HCT116 (cell line): Measurements from ENCODE around the gene ZEB2. TPM values are rescaled to one million over a fixed set of nuclear protein-coding genes. Genes with fewer than 3 reads are reported as not detected.

Experiments
- ATAC-seq: fragments of 200-7000 bp; cut with Tn5 transposase; 2 replicates; pipeline ENCODE4 v1.9.1; 2020; ENCODE audit warnings: mild to moderate bottlenecking, moderate library complexity
- BruUV-seq: library from RNA; stranded (reverse); fragments of 400-500 nt; replicated peaks from 2 replicates; lab custom pipeline; 2021; lab: Mats Ljungman, UMichigan
- CTCF ChIA-PET: fragments of 300-600 bp; sonication (Branson Sonifier 250); formaldehyde crosslinking; loops from one replicate; lab custom pipeline; 2021; ENCODE audit warnings: antibody characterized with exemption; lab: Charles Lee
- POLR2A ChIA-PET: fragments of 300-600, 350-600 bp; sonication (Branson Sonifier 250); formaldehyde crosslinking; loops from one replicate; lab custom pipeline; 2021; ENCODE audit warnings: antibody characterized with exemption; lab: Charles Lee
- RAD21 ChIA-PET, 2 experiments: fragments of 300-600 bp; sonication (Branson Sonifier 250); formaldehyde crosslinking; loops; one replicate each; lab custom pipeline; 2023; ENCODE audit warnings: low total read pairs in 2 of 2; ENCODE audit not compliant: uncharacterized antibody in 2 of 2, unreplicated experiment in 2 of 2, low non-redundant PET in 1 of 2; lab: Charles Lee
- DNase-seq: peaks from one replicate; pipeline ENCODE4 v3.0.0-alpha.2; 2010; ENCODE audit warnings: low read depth, low spot score
- H2AFZ ChIP-seq: fragments of 200-600 bp; shearing (Covaris generic), sonication (generic); 2 replicates; pipeline ENCODE4 v1.6.1; 2017; ENCODE audit warnings: low read depth, mixed run types, mixed read lengths, antibody characterized with exemption, low read length; ENCODE audit not compliant: poor library complexity, severe bottlenecking
- H3K27ac ChIP-seq: 2 replicates; pipeline ENCODE4 v1.5.1; 2012; ENCODE audit warnings: low read depth, low read length
- H3K27me3 ChIP-seq: fragments of 200-600 bp; sonication (generic); 2 replicates; pipeline ENCODE4 v1.6.1; 2016; ENCODE audit warnings: mixed run types, low read length, mixed read lengths; ENCODE audit not compliant: insufficient read depth
- H3K36me3 ChIP-seq, 2 experiments: fragments of 200-500 bp in 1 of 2; fragments of 200-600 bp in 1 of 2; sonication (Bioruptor generic) in 1 of 2; sonication (generic) in 1 of 2; 2 replicates each; pipeline versions ENCODE4 v1.5.1 to v1.6.1; 2014 to 2016; ENCODE audit warnings: low read length in 2 of 2, inconsistent platforms in 1 of 2, mixed read lengths in 1 of 2, mixed run types in 1 of 2; ENCODE audit not compliant: insufficient read depth in 2 of 2, control insufficient read depth in 1 of 2
- H3K4me1 ChIP-seq, 2 experiments: fragments of 200-600 bp in 1 of 2; sonication (generic) in 1 of 2; 2 replicates each; pipeline versions ENCODE4 v1.5.1 to v1.6.1; 2012 to 2017; ENCODE audit warnings: low read length in 2 of 2, inconsistent platforms in 1 of 2, mild to moderate bottlenecking in 1 of 2, mixed read lengths in 1 of 2, mixed run types in 1 of 2, moderate library complexity in 1 of 2; ENCODE audit not compliant: insufficient read depth in 2 of 2, control insufficient read depth in 1 of 2
- H3K4me2 ChIP-seq: fragments of 200-600 bp; sonication (generic); 2 replicates; pipeline ENCODE4 v1.6.1; 2017; ENCODE audit warnings: mixed run types, low read length, mixed read lengths
- H3K4me3 ChIP-seq, 2 experiments: fragments of 200-600 bp in 1 of 2; sonication (generic) in 1 of 2; replicated peaks in 1 of 2; 2 replicates each; pipeline ENCODE4 v1.5.1; 2011 to 2016; ENCODE audit warnings: low read length in 2 of 2, control low read depth in 1 of 2, low read depth in 1 of 2, mild to moderate bottlenecking in 1 of 2, mixed read lengths in 1 of 2, mixed run types in 1 of 2
- H3K79me2 ChIP-seq: fragments of 200-600 bp; sonication (generic); 2 replicates; pipeline ENCODE4 v1.6.1; 2017; ENCODE audit warnings: mild to moderate bottlenecking, mixed run types, low read length, moderate library complexity, mixed read lengths; ENCODE audit not compliant: insufficient read depth
- H3K9ac ChIP-seq: fragments of 200-600 bp; sonication (generic); 2 replicates; pipeline ENCODE4 v1.6.1; 2016; ENCODE audit warnings: low read length, mixed read lengths
- H3K9me2 ChIP-seq: fragments of 200-600 bp; sonication (generic), shearing (Covaris generic); 2 replicates; pipeline ENCODE4 v1.6.1; 2017; ENCODE audit warnings: mixed run types, mild to moderate bottlenecking, moderate library complexity; ENCODE audit not compliant: insufficient read depth
- H3K9me3 ChIP-seq, 2 experiments: fragments of 200-500 bp in 1 of 2; fragments of 200-600 bp in 1 of 2; sonication (Bioruptor generic) in 1 of 2; sonication (generic) in 1 of 2; 2 replicates each; pipeline ENCODE4 v1.6.1; 2014 to 2017; ENCODE audit warnings: low read length in 2 of 2, mixed read lengths in 2 of 2, inconsistent platforms in 1 of 2, low read depth in 1 of 2, mild to moderate bottlenecking in 1 of 2, mixed run types in 1 of 2, moderate library complexity in 1 of 2; ENCODE audit not compliant: control insufficient read depth in 1 of 2, insufficient read depth in 1 of 2
- H4K20me1 ChIP-seq: fragments of 200-600 bp; sonication (generic), shearing (Covaris generic); 2 replicates; pipeline ENCODE4 v1.6.1; 2017; ENCODE audit warnings: mixed run types, mild to moderate bottlenecking, moderate library complexity; ENCODE audit not compliant: insufficient read depth
- ATF3 ChIP-seq: IDR thresholded peaks from 2 replicates; pipeline ENCODE4 v1.6.1; 2012
- CEBPB ChIP-seq: IDR thresholded peaks from 2 replicates; pipeline ENCODE4 v1.6.1; 2012; ENCODE audit warnings: low read depth
- CTCF ChIP-seq, 3 experiments: fragments of 200-600 bp in 1 of 3; sonication (generic) in 1 of 3; IDR thresholded peaks in 2 of 3; conservative IDR thresholded peaks in 1 of 3; 2 replicates each; pipeline ENCODE4 v1.5.1; 2012 to 2017; ENCODE audit warnings: low read depth in 2 of 3, low read length in 2 of 3, antibody characterized with exemption in 1 of 3, borderline replicate concordance in 1 of 3, control low read depth in 1 of 3, mild to moderate bottlenecking in 1 of 3, mixed read lengths in 1 of 3, mixed run types in 1 of 3, moderate library complexity in 1 of 3; ENCODE audit not compliant: insufficient read depth in 1 of 3
- EGR1 ChIP-seq: IDR thresholded peaks from 2 replicates; pipeline ENCODE4 v1.6.1; 2012; ENCODE audit warnings: low read depth
- ELF1 ChIP-seq: IDR thresholded peaks from 2 replicates; pipeline ENCODE4 v1.6.1; 2012; ENCODE audit warnings: low read depth, borderline replicate concordance
- EZH2 ChIP-seq: fragments of 200-600 bp; sonication (generic); IDR thresholded peaks from 2 replicates; pipeline ENCODE4 v1.6.1; 2017; ENCODE audit warnings: antibody characterized with exemption, mixed run types
- EZH2phosphoT487 ChIP-seq: fragments of 200-600 bp; IDR thresholded peaks from 2 replicates; pipeline ENCODE4 v1.6.1; 2018; ENCODE audit warnings: antibody characterized with exemption, borderline replicate concordance
- POLR2A ChIP-seq: IDR thresholded peaks from 2 replicates; pipeline ENCODE4 v1.7.0; 2011; ENCODE audit warnings: borderline replicate concordance; ENCODE audit not compliant: insufficient read depth, insufficient read length; ENCODE audit errors: extremely low read depth
- SIN3A ChIP-seq: IDR thresholded peaks from 2 replicates; pipeline ENCODE4 v1.6.1; 2012; ENCODE audit warnings: low read depth
- SP1 ChIP-seq: IDR thresholded peaks from 2 replicates; pipeline ENCODE4 v1.6.1; 2012; ENCODE audit warnings: low read depth
- SRF ChIP-seq: IDR thresholded peaks from 2 replicates; pipeline ENCODE4 v1.6.1; 2012; ENCODE audit warnings: low read depth
- TCF7L2 ChIP-seq: IDR thresholded peaks from 2 replicates; pipeline ENCODE4 v1.7.0; 2011; ENCODE audit warnings: borderline replicate concordance, inconsistent platforms; ENCODE audit not compliant: insufficient read depth, insufficient read length; ENCODE audit errors: extremely low read depth
- YY1 ChIP-seq: IDR thresholded peaks from 2 replicates; pipeline ENCODE4 v1.6.1; 2011; ENCODE audit warnings: low read length, low read depth, moderate library complexity, mild to moderate bottlenecking; ENCODE audit not compliant: insufficient replicate concordance; ENCODE audit errors: extremely low read depth
- ZFX ChIP-seq: fragments of 450-650 bp; IDR thresholded peaks from 2 replicates; pipeline ENCODE4 v1.6.1; 2017
- ZNF274 ChIP-seq: fragments of 200-500 bp; sonication (Bioruptor generic); IDR thresholded peaks from 2 replicates; pipeline ENCODE4 v1.6.1; 2014; ENCODE audit warnings: mild to moderate bottlenecking, low read depth, low read length, inconsistent platforms
- intact Hi-C: fragments of 100-400 bp; cut with micrococcal nuclease; formaldehyde crosslinking; loops from 2 replicates; pipeline ENCODE4 v1.10.0; 2022
- total RNA-seq: library from RNA; stranded (reverse); gene quantifications from one replicate; pipeline ENCODE4 v1.2.1, GENCODE V29; 2021; ENCODE audit not compliant: unreplicated experiment
- TF ChIP-seq, protein P1 (sequence below): IDR thresholded peaks from 2 replicates; pipeline ENCODE4 v1.6.1; 2011; ENCODE audit warnings: mild to moderate bottlenecking, low read length, moderate library complexity; ENCODE audit not compliant: insufficient replicate concordance; ENCODE audit errors: extremely low read depth
- TF ChIP-seq, protein P2 (sequence below): IDR thresholded peaks from 2 replicates; pipeline ENCODE4 v1.6.1; 2012

Gene ZEB2
- total RNA-seq, 1 experiment from 2014 or later = 0.81 TPM

GRCh38 chr2:144434425-144435222, 85.3 kb downstream of the ZEB2 start:
- no peak for ATAC-seq

DNA sequence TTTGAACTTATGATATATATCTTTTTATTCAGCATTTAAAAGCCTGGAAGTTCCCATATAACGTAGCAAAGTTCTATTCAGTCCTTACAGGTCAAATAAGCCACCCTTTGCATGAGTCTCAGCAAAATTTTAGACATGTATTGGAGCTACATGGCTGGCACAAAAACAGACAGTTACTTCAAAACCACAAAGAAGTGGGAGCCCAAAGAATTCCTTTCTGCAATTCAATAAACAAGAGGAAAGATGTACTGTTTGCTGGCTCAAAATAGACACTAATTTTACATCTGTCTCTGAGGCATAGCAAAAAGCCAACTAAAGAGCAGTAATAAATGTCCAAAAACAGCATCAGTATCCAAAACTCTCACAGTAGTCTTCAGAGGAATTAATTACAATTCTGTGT, 87.0 kb downstream of the ZEB2 start:
- no peaks in the 10 kb centered on the region for H3K36me3 ChIP-seq
- no peaks in the 10 kb centered on the region for H3K4me1 ChIP-seq
- ChIA-PET RAD21 (no interaction called here), CTCF (no interaction called here), POLR2A (no interaction called here)
- BruUV-seq = no TSS peak
- no peak overlapping the region for H3K4me3 ChIP-seq
- H3K9me2 ChIP-seq = no peaks in the 10 kb centered on the region
- no peaks in the 10 kb centered on the region for H4K20me1 ChIP-seq
- H3K79me2 ChIP-seq = no peaks in the 10 kb centered on the region
- intact Hi-C loops = no loop called here
- ATAC-seq (no peak), DNase-seq (no peak)
- H3K27ac ChIP-seq = no peak overlapping the region
- no peak overlapping the region for H3K4me2 ChIP-seq
- no peak overlapping the region for H2AFZ ChIP-seq
- no peaks in the 10 kb centered on the region for H3K9me3 ChIP-seq
- H3K9ac ChIP-seq = no peak overlapping the region
- H3K27me3 ChIP-seq = no peaks in the 10 kb centered on the region
- TF ChIP-seq CEBPB (no peak), SRF (no peak), YY1 (no peak), SIN3A (no peak), SP1 (no peak), EGR1 (no peak), CTCF (IDR thresholded peaks at IDR 0.05 in 2 of 3, conservative IDR thresholded peaks at IDR 0.05 in 1 of 3; ENCODE audit: borderline replicate concordance in 1 of 3, insufficient read depth in 1 of 3, low read depth in 2 of 3, low read length in 2 of 3) (no peak), ZFX (no peak), ZNF274 (no peak), ATF3 (no peak), EZH2 (no peak), EZH2phosphoT487 (no peak)
- TF ChIP-seq, protein P1, sequence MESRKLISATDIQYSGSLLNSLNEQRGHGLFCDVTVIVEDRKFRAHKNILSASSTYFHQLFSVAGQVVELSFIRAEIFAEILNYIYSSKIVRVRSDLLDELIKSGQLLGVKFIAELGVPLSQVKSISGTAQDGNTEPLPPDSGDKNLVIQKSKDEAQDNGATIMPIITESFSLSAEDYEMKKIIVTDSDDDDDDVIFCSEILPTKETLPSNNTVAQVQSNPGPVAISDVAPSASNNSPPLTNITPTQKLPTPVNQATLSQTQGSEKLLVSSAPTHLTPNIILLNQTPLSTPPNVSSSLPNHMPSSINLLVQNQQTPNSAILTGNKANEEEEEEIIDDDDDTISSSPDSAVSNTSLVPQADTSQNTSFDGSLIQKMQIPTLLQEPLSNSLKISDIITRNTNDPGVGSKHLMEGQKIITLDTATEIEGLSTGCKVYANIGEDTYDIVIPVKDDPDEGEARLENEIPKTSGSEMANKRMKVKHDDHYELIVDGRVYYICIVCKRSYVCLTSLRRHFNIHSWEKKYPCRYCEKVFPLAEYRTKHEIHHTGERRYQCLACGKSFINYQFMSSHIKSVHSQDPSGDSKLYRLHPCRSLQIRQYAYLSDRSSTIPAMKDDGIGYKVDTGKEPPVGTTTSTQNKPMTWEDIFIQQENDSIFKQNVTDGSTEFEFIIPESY = no peak
- TF ChIP-seq, protein P2, sequence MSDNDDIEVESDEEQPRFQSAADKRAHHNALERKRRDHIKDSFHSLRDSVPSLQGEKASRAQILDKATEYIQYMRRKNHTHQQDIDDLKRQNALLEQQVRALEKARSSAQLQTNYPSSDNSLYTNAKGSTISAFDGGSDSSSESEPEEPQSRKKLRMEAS = no peak

More at GRCh38 chr2:144434425-144435222, 85.3 kb downstream of the ZEB2 start:
- Histone ChIP-seq H3K27me3 (no peaks in the 10 kb centered on the region), H3K9me3 (no peaks in the 10 kb centered on the region), H3K4me3 (no peak overlapping the region), H3K79me2 (no peaks in the 10 kb centered on the region), H3K4me2 (no peak overlapping the region), H3K27ac (no peak overlapping the region), H4K20me1 (no peaks in the 10 kb centered on the region), H3K9me2 (no peaks in the 10 kb centered on the region), H3K9ac (no peak overlapping the region), H3K4me1 (no peaks in the 10 kb centered on the region), H2AFZ (no peak overlapping the region), H3K36me3 (no peaks in the 10 kb centered on the region)
- CTCF ChIA-PET = no interaction called here
- BruUV-seq = no TSS peak
- RAD21 ChIA-PET = no interaction called here
- no peak for DNase-seq
- POLR2A ChIA-PET = no interaction called here
- intact Hi-C loops = no loop called here
- TF ChIP-seq ELF1 (no peak), EGR1 (no peak), YY1 (no peak), TCF7L2 (no peak), POLR2A (no peak)
